H9 (cell line): ENCODE measurements around the gene C1orf94. TPM values are rescaled to one million over a fixed set of nuclear protein-coding genes. Genes with fewer than 3 reads are reported as not detected.
A peak's percentile ranks its signal among the peaks of the same experiment; 100 is the strongest.

Experiments used
- DNase-seq: peaks from one replicate; pipeline ENCODE4 v3.0.0-alpha.2; 2017
- H2AFZ ChIP-seq: one replicate; pipeline ENCODE4 v1.6.1; 2013; ENCODE audit warnings: mild to moderate bottlenecking, low read length, control low read depth, moderate library complexity
- H2AK5ac ChIP-seq: 2 replicates; pipeline ENCODE4 v1.6.1; 2013; ENCODE audit warnings: low read length, control low read depth, mixed read lengths; ENCODE audit not compliant: insufficient read length
- H2BK120ac ChIP-seq: one replicate; pipeline ENCODE4 v1.6.1; 2013; ENCODE audit warnings: low read depth, mild to moderate bottlenecking, low read length, control low read depth, inconsistent platforms; ENCODE audit not compliant: poor library complexity, severe bottlenecking
- H2BK12ac ChIP-seq: 2 replicates; pipeline ENCODE4 v1.6.1; 2013; ENCODE audit warnings: low read length, control low read depth, mixed read lengths, low read depth; ENCODE audit not compliant: insufficient read length
- H2BK15ac ChIP-seq: 2 replicates; pipeline ENCODE4 v1.6.1; 2013; ENCODE audit warnings: low read depth, low read length, control low read depth
- H2BK20ac ChIP-seq: one replicate; pipeline ENCODE4 v1.6.1; 2013; ENCODE audit warnings: low read depth, mild to moderate bottlenecking, low read length, control low read depth, inconsistent platforms; ENCODE audit not compliant: poor library complexity, severe bottlenecking
- H2BK5ac ChIP-seq: 2 replicates; pipeline ENCODE4 v1.6.1; 2013; ENCODE audit warnings: low read length, control low read depth, mixed read lengths; ENCODE audit not compliant: insufficient read length
- H3K14ac ChIP-seq: 2 replicates; pipeline ENCODE4 v1.6.1; 2013; ENCODE audit warnings: low read length, control low read depth; ENCODE audit not compliant: insufficient read depth
- H3K18ac ChIP-seq: 2 replicates; pipeline ENCODE4 v1.6.1; 2013; ENCODE audit warnings: low read depth, mild to moderate bottlenecking, mixed read lengths, low read length, control low read depth; ENCODE audit not compliant: insufficient read length
- H3K23ac ChIP-seq: 2 replicates; pipeline ENCODE4 v1.6.1; 2013; ENCODE audit warnings: low read length, control low read depth, mixed read lengths, low read depth; ENCODE audit not compliant: insufficient read length
- H3K23me2 ChIP-seq: 2 replicates; pipeline ENCODE4 v1.6.1; 2013; ENCODE audit warnings: low read depth, mild to moderate bottlenecking, mixed read lengths, low read length, control low read depth; ENCODE audit not compliant: insufficient read length, poor library complexity, severe bottlenecking
- H3K27ac ChIP-seq: 2 replicates; pipeline ENCODE4 v1.5.1; 2013; ENCODE audit warnings: low read length, control low read depth, mixed read lengths, low read depth; ENCODE audit not compliant: insufficient read length
- H3K27me3 ChIP-seq: 2 replicates; pipeline ENCODE4 v1.6.1; 2013; ENCODE audit warnings: low read length, control low read depth, inconsistent platforms; ENCODE audit not compliant: insufficient read depth
- H3K4ac ChIP-seq: 2 replicates; pipeline ENCODE4 v1.6.1; 2013; ENCODE audit warnings: low read depth, mild to moderate bottlenecking, control low read depth, inconsistent platforms, low read length, moderate library complexity
- H3K4me1 ChIP-seq: 2 replicates; pipeline ENCODE4 v1.6.1; 2013; ENCODE audit warnings: low read length, control low read depth, inconsistent platforms; ENCODE audit not compliant: insufficient read depth
- H3K4me2 ChIP-seq: 2 replicates; pipeline ENCODE4 v1.6.1; 2013; ENCODE audit warnings: low read length, control low read depth, mixed read lengths; ENCODE audit not compliant: insufficient read length, insufficient read depth
- H3K56ac ChIP-seq: 2 replicates; pipeline ENCODE4 v1.6.1; 2013; ENCODE audit warnings: low read depth, mild to moderate bottlenecking, mixed read lengths, low read length, control low read depth; ENCODE audit not compliant: insufficient read length
- H3K79me1 ChIP-seq: 2 replicates; pipeline ENCODE4 v1.6.1; 2013; ENCODE audit warnings: low read depth, mild to moderate bottlenecking, moderate library complexity, low read length, control low read depth, inconsistent platforms; ENCODE audit not compliant: insufficient read depth, poor library complexity, severe bottlenecking
- H3K79me2 ChIP-seq: 2 replicates; pipeline ENCODE4 v1.6.1; 2013; ENCODE audit warnings: low read length, control low read depth, inconsistent platforms; ENCODE audit not compliant: insufficient read depth
- H3K9ac ChIP-seq: 2 replicates; pipeline ENCODE4 v1.6.1; 2013; ENCODE audit warnings: low read length, control low read depth, mixed read lengths; ENCODE audit not compliant: insufficient read length; ENCODE audit errors: extremely low read depth
- H3K9me3 ChIP-seq: one replicate; pipeline ENCODE4 v1.6.1; 2013; ENCODE audit warnings: low read depth, low read length, inconsistent platforms; ENCODE audit not compliant: control insufficient read depth
- H3T11ph ChIP-seq: one replicate; pipeline ENCODE4 v1.6.1; 2013; ENCODE audit warnings: mild to moderate bottlenecking, low read length, control low read depth, inconsistent platforms
- H4K20me1 ChIP-seq: one replicate; pipeline ENCODE4 v1.6.1; 2013; ENCODE audit not compliant: control insufficient read depth, insufficient read length, insufficient read depth
- H4K5ac ChIP-seq: 2 replicates; pipeline ENCODE4 v1.6.1; 2013; ENCODE audit warnings: low read depth, mild to moderate bottlenecking, mixed read lengths, low read length, control low read depth; ENCODE audit not compliant: insufficient read length
- H4K8ac ChIP-seq: replicated peaks from 2 replicates; pipeline ENCODE4 v1.6.1; 2013; ENCODE audit warnings: low read length, control low read depth, mixed read lengths, low read depth; ENCODE audit not compliant: insufficient read length
- H4K91ac ChIP-seq: 2 replicates; pipeline ENCODE4 v1.6.1; 2013; ENCODE audit warnings: low read depth, mild to moderate bottlenecking, moderate library complexity, mixed read lengths, low read length, control low read depth; ENCODE audit not compliant: insufficient read length
- H3K27ac Mint-ChIP-seq, 3 experiments: 2 replicates in 2 of 3; 3 replicates in 1 of 3; pipeline ENCODE4 v1.8.0; 2020 to 2021; ENCODE audit warnings: mixed read lengths in 3 of 3, mild to moderate bottlenecking in 1 of 3, moderate library complexity in 1 of 3
- H3K27me3 Mint-ChIP-seq: 2 replicates; pipeline ENCODE4 v1.8.0; 2021; ENCODE audit warnings: low read depth, mild to moderate bottlenecking, moderate library complexity, mixed read lengths
- H3K36me3 Mint-ChIP-seq, 3 experiments: 2 replicates in 2 of 3; 3 replicates in 1 of 3; pipeline ENCODE4 v1.8.0; 2020 to 2021; ENCODE audit warnings: low read depth in 3 of 3, mixed read lengths in 3 of 3; ENCODE audit not compliant: insufficient read depth in 1 of 3
- H3K4me1 Mint-ChIP-seq, 2 experiments: 2 replicates each; pipeline ENCODE4 v1.8.0; 2020; ENCODE audit warnings: mixed read lengths in 2 of 2
- H3K4me3 Mint-ChIP-seq, 2 experiments: 2 replicates in 1 of 2; 3 replicates in 1 of 2; pipeline ENCODE4 v1.8.0; 2020 to 2021; ENCODE audit warnings: mild to moderate bottlenecking in 2 of 2, mixed read lengths in 2 of 2, moderate library complexity in 1 of 2
- H3K9me3 Mint-ChIP-seq, 2 experiments: 2 replicates in 1 of 2; 3 replicates in 1 of 2; pipeline ENCODE4 v1.8.0; 2020; ENCODE audit warnings: mild to moderate bottlenecking in 2 of 2, mixed read lengths in 2 of 2, moderate library complexity in 1 of 2
- WGBS: extraction: QIAGEN DNeasy Blood & Tissue Kit; methylation state at CpG from one replicate; pipeline ENCODE4 v1.1.7; 2013; ENCODE audit warnings: missing lambda C conversion rate, low lambda C conversion rate, mixed read lengths; ENCODE audit not compliant: insufficient read length; ENCODE audit errors: extremely low coverage; 5-methylcytosine and 5-hydroxymethylcytosine counted together
- total RNA-seq: library from RNA; stranded (reverse); gene quantifications from 2 replicates; pipeline ENCODE4 v1.2.1, GENCODE V29; 2021
- TF ChIP-seq, protein P1 (sequence below): fragments of 200-600 bp; sonication (generic); conservative IDR thresholded peaks from 3 replicates; pipeline ENCODE4 v1.8.0; 2021; ENCODE audit warnings: antibody characterized with exemption, mild to moderate bottlenecking

Gene C1orf94
- total RNA-seq, 1 experiment from 2014 or later: 0.98 TPM

- TF ChIP-seq, protein P1, sequence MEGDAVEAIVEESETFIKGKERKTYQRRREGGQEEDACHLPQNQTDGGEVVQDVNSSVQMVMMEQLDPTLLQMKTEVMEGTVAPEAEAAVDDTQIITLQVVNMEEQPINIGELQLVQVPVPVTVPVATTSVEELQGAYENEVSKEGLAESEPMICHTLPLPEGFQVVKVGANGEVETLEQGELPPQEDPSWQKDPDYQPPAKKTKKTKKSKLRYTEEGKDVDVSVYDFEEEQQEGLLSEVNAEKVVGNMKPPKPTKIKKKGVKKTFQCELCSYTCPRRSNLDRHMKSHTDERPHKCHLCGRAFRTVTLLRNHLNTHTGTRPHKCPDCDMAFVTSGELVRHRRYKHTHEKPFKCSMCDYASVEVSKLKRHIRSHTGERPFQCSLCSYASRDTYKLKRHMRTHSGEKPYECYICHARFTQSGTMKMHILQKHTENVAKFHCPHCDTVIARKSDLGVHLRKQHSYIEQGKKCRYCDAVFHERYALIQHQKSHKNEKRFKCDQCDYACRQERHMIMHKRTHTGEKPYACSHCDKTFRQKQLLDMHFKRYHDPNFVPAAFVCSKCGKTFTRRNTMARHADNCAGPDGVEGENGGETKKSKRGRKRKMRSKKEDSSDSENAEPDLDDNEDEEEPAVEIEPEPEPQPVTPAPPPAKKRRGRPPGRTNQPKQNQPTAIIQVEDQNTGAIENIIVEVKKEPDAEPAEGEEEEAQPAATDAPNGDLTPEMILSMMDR: no peak
- Histone ChIP-seq H3K27ac (no peak overlapping the region), H3K79me2 (peaks cover 2% of the 10 kb centered on the region; the same call in 1 of the 2 replicates), H2BK120ac (no peak overlapping the region), H3K27me3 (no peaks in the 10 kb centered on the region), H3K23me2 (peaks cover 43% of the 10 kb centered on the region), H3K79me1 (no peaks in the 10 kb centered on the region), H4K8ac (no peak overlapping the region), H3K4me2 (peak overlapping the region; percentile 86), H4K91ac (no peak overlapping the region), H3T11ph (no peak overlapping the region), H3K18ac (no peak overlapping the region), H4K5ac (no peak overlapping the region), H3K4ac (no peak overlapping the region), H3K56ac (no peak overlapping the region), H3K14ac (peak overlapping the region; percentile 58; the same call in 1 of the 2 replicates), H2AFZ (no peak overlapping the region), H4K20me1 (no peaks in the 10 kb centered on the region), H3K9ac (peak overlapping the region; percentile 41), H3K9me3 (no peaks in the 10 kb centered on the region), H2BK15ac (no peak overlapping the region), H2BK20ac (no peak overlapping the region), H2BK12ac (no peak overlapping the region), H3K4me1 (peaks cover 8% of the 10 kb centered on the region; the same call in 1 of the 2 replicates), H2AK5ac (no peak overlapping the region), H3K23ac (no peak overlapping the region), H2BK5ac (no peak overlapping the region)
- Mint-ChIP-seq H3K9me3 (peaks cover 0 to 2% of the 10 kb centered on the region in 2 experiments; a peak in 1 of 5 replicates), H3K36me3 (peaks cover 5 to 14% (median 12%) of the 10 kb centered on the region in 3 experiments; a peak in 5 of 7 replicates), H3K27me3 (peaks cover 39% of the 10 kb centered on the region), H3K27ac (peak overlapping the region in 1 of 3 experiments; percentile 83; a peak in 1 of 7 replicates), H3K4me1 (peaks cover 39 to 45% of the 10 kb centered on the region in 2 experiments), H3K4me3 (peak overlapping the region; percentile 77 to 93)
- no CpG with 5 or more reads among the region's 75 CpGs for WGBS
- DNase-seq: peak; percentile 51
Observed at GRCh38 chr1:34163792-34164731, 12.6 kb upstream of the C1orf94 start.
